ENCODE measurements around the gene PTPRN2.

Gene PTPRN2

GRCh38 chr7:157892751-157893523 lies 694.7 kb downstream of the PTPRN2 start:
- no peak overlapping the region for H3K4me3 ChIP-seq (ENCODE audit: low read length)

GRCh38 chr7:157890921-157891401 lies 696.7 kb downstream of the PTPRN2 start:
- no peaks in the 10 kb centered on the region for H3K36me3 ChIP-seq (ENCODE audit: control insufficient read depth, insufficient read depth, low read length)
- no peaks in the 10 kb centered on the region for H3K27me3 ChIP-seq (ENCODE audit: control insufficient read depth, insufficient read depth, low read length)
- H3K27ac ChIP-seq (ENCODE audit: low read depth, low read length), result no peak overlapping the region
- H3K4me1 ChIP-seq (ENCODE audit: control insufficient read depth, insufficient read depth, low read length), result no peaks in the 10 kb centered on the region
- H3K9ac ChIP-seq (ENCODE audit: low read length), result no peak overlapping the region
- no peak overlapping the region for H3K4me3 ChIP-seq (ENCODE audit: low read length)

More at GRCh38 chr7:157892751-157893523, 694.7 kb downstream of the PTPRN2 start:
- H3K27ac ChIP-seq (ENCODE audit: low read depth, low read length), result no peak overlapping the region
- no peaks in the 10 kb centered on the region for H3K36me3 ChIP-seq (ENCODE audit: control insufficient read depth, insufficient read depth, low read length)
- H3K9ac ChIP-seq (ENCODE audit: low read length), result no peak overlapping the region
- H3K4me1 ChIP-seq (ENCODE audit: control insufficient read depth, insufficient read depth, low read length), result no peaks in the 10 kb centered on the region
- H3K27me3 ChIP-seq (ENCODE audit: control insufficient read depth, insufficient read depth, low read length), result no peaks in the 10 kb centered on the region

- no peaks in the 10 kb centered on the region for H3K4me1 ChIP-seq (ENCODE audit: control insufficient read depth, insufficient read depth, low read length)
Observed at GRCh38 chr7:157889480-157889879, 698.1 kb downstream of the PTPRN2 start.

GRCh38 chr7:157888579-157888978 lies 699.0 kb downstream of the PTPRN2 start:
- H3K4me1 ChIP-seq (ENCODE audit: control insufficient read depth, insufficient read depth, low read length), result no peaks in the 10 kb centered on the region
- H3K9ac ChIP-seq (ENCODE audit: low read length), result no peak overlapping the region
- H3K27ac ChIP-seq (ENCODE audit: low read depth, low read length), result no peak overlapping the region
- H3K27me3 ChIP-seq (ENCODE audit: control insufficient read depth, insufficient read depth, low read length), result no peaks in the 10 kb centered on the region
- no peak overlapping the region for H3K4me3 ChIP-seq (ENCODE audit: low read length)
- H3K36me3 ChIP-seq (ENCODE audit: control insufficient read depth, insufficient read depth, low read length), result no peaks in the 10 kb centered on the region

More at GRCh38 chr7:157889480-157889879, 698.1 kb downstream of the PTPRN2 start:
- Histone ChIP-seq H3K9ac (ENCODE audit: low read length) (no peak overlapping the region), H3K27ac (ENCODE audit: low read depth, low read length) (no peak overlapping the region), H3K36me3 (ENCODE audit: control insufficient read depth, insufficient read depth, low read length) (no peaks in the 10 kb centered on the region), H3K27me3 (ENCODE audit: control insufficient read depth, insufficient read depth, low read length) (no peaks in the 10 kb centered on the region), H3K4me3 (ENCODE audit: low read length) (no peak overlapping the region)

GRCh38 chr7:157887400-157887799 lies 700.2 kb downstream of the PTPRN2 start:
- Histone ChIP-seq H3K9ac (ENCODE audit: low read length) (no peak overlapping the region), H3K27me3 (ENCODE audit: control insufficient read depth, insufficient read depth, low read length) (no peaks in the 10 kb centered on the region), H3K4me3 (ENCODE audit: low read length) (no peak overlapping the region), H3K27ac (ENCODE audit: low read depth, low read length) (no peak overlapping the region), H3K4me1 (ENCODE audit: control insufficient read depth, insufficient read depth, low read length) (no peaks in the 10 kb centered on the region), H3K36me3 (ENCODE audit: control insufficient read depth, insufficient read depth, low read length) (no peaks in the 10 kb centered on the region)

GRCh38 chr7:157886711-157887110 lies 700.9 kb downstream of the PTPRN2 start:
- no peak overlapping the region for H3K9ac ChIP-seq (ENCODE audit: low read length)
- no peak overlapping the region for H3K27ac ChIP-seq (ENCODE audit: low read depth, low read length)
- no peaks in the 10 kb centered on the region for H3K36me3 ChIP-seq (ENCODE audit: control insufficient read depth, insufficient read depth, low read length)
- no peak overlapping the region for H3K4me3 ChIP-seq (ENCODE audit: low read length)
- H3K4me1 ChIP-seq (ENCODE audit: control insufficient read depth, insufficient read depth, low read length), result no peaks in the 10 kb centered on the region
- H3K27me3 ChIP-seq (ENCODE audit: control insufficient read depth, insufficient read depth, low read length), result no peaks in the 10 kb centered on the region

- no peaks in the 10 kb centered on the region for H3K4me1 ChIP-seq (ENCODE audit: control insufficient read depth, insufficient read depth, low read length)
- H3K36me3 ChIP-seq (ENCODE audit: control insufficient read depth, insufficient read depth, low read length), result no peaks in the 10 kb centered on the region
- no peak overlapping the region for H3K27ac ChIP-seq (ENCODE audit: low read depth, low read length)
- H3K27me3 ChIP-seq (ENCODE audit: control insufficient read depth, insufficient read depth, low read length), result no peaks in the 10 kb centered on the region
- H3K4me3 ChIP-seq (ENCODE audit: low read length), result no peak overlapping the region
- no peak overlapping the region for H3K9ac ChIP-seq (ENCODE audit: low read length)
Observed at GRCh38 chr7:157886266-157886665, 701.4 kb downstream of the PTPRN2 start.

GRCh38 chr7:157885140-157885539 lies 702.5 kb downstream of the PTPRN2 start:
- Histone ChIP-seq H3K9ac (ENCODE audit: low read length) (no peak overlapping the region), H3K4me1 (ENCODE audit: control insufficient read depth, insufficient read depth, low read length) (no peaks in the 10 kb centered on the region), H3K27ac (ENCODE audit: low read depth, low read length) (no peak overlapping the region), H3K4me3 (ENCODE audit: low read length) (no peak overlapping the region), H3K27me3 (ENCODE audit: control insufficient read depth, insufficient read depth, low read length) (no peaks in the 10 kb centered on the region), H3K36me3 (ENCODE audit: control insufficient read depth, insufficient read depth, low read length) (no peaks in the 10 kb centered on the region)

GRCh38 chr7:157884461-157885062 lies 703.1 kb downstream of the PTPRN2 start:
- H3K9ac ChIP-seq (ENCODE audit: low read length), result no peak overlapping the region
- H3K36me3 ChIP-seq (ENCODE audit: control insufficient read depth, insufficient read depth, low read length), result no peaks in the 10 kb centered on the region
- no peaks in the 10 kb centered on the region for H3K27me3 ChIP-seq (ENCODE audit: control insufficient read depth, insufficient read depth, low read length)
- H3K4me1 ChIP-seq (ENCODE audit: control insufficient read depth, insufficient read depth, low read length), result no peaks in the 10 kb centered on the region
- no peak overlapping the region for H3K4me3 ChIP-seq (ENCODE audit: low read length)
- no peak overlapping the region for H3K27ac ChIP-seq (ENCODE audit: low read depth, low read length)

GRCh38 chr7:157881048-157881771 lies 706.4 kb downstream of the PTPRN2 start:
- Histone ChIP-seq H3K4me3 (ENCODE audit: low read length) (no peak overlapping the region), H3K4me1 (ENCODE audit: control insufficient read depth, insufficient read depth, low read length) (no peaks in the 10 kb centered on the region), H3K36me3 (ENCODE audit: control insufficient read depth, insufficient read depth, low read length) (no peaks in the 10 kb centered on the region), H3K9ac (ENCODE audit: low read length) (no peak overlapping the region), H3K27ac (ENCODE audit: low read depth, low read length) (no peak overlapping the region), H3K27me3 (ENCODE audit: control insufficient read depth, insufficient read depth, low read length) (no peaks in the 10 kb centered on the region)

GRCh38 chr7:157879391-157879790 lies 708.2 kb downstream of the PTPRN2 start:
- Histone ChIP-seq H3K36me3 (ENCODE audit: control insufficient read depth, insufficient read depth, low read length) (no peaks in the 10 kb centered on the region), H3K4me3 (ENCODE audit: low read length) (no peak overlapping the region), H3K27ac (ENCODE audit: low read depth, low read length) (no peak overlapping the region), H3K4me1 (ENCODE audit: control insufficient read depth, insufficient read depth, low read length) (no peaks in the 10 kb centered on the region), H3K9ac (ENCODE audit: low read length) (no peak overlapping the region), H3K27me3 (ENCODE audit: control insufficient read depth, insufficient read depth, low read length) (no peaks in the 10 kb centered on the region)

GRCh38 chr7:157877298-157878090 lies 710.1 kb downstream of the PTPRN2 start:
- no peak overlapping the region for H3K9ac ChIP-seq (ENCODE audit: low read length)
- H3K27me3 ChIP-seq (ENCODE audit: control insufficient read depth, insufficient read depth, low read length), result no peaks in the 10 kb centered on the region
- no peak overlapping the region for H3K4me3 ChIP-seq (ENCODE audit: low read length)
- no peaks in the 10 kb centered on the region for H3K36me3 ChIP-seq (ENCODE audit: control insufficient read depth, insufficient read depth, low read length)
- no peak overlapping the region for H3K27ac ChIP-seq (ENCODE audit: low read depth, low read length)
- H3K4me1 ChIP-seq (ENCODE audit: control insufficient read depth, insufficient read depth, low read length), result no peaks in the 10 kb centered on the region
